ENCODE measurements around the gene CD5L.

CD5L gene

GRCh38 chr1:157831968-157832626 lies 9.5 kb downstream of the CD5L start:
- H4K20me1 ChIP-seq (ENCODE audit: insufficient read depth, low read length, poor library complexity, severe bottlenecking), result no peaks in the 10 kb centered on the region
- H3F3A ChIP-seq (ENCODE audit: low read depth), result no peaks in the 10 kb centered on the region
- H3K4me1 ChIP-seq (ENCODE audit: insufficient read depth, low read length, poor library complexity, severe bottlenecking), result no peaks in the 10 kb centered on the region
- H3K4me3 ChIP-seq (ENCODE audit: low read length, poor library complexity, severe bottlenecking), result no peak overlapping the region
- TF ChIP-seq, protein P1, sequence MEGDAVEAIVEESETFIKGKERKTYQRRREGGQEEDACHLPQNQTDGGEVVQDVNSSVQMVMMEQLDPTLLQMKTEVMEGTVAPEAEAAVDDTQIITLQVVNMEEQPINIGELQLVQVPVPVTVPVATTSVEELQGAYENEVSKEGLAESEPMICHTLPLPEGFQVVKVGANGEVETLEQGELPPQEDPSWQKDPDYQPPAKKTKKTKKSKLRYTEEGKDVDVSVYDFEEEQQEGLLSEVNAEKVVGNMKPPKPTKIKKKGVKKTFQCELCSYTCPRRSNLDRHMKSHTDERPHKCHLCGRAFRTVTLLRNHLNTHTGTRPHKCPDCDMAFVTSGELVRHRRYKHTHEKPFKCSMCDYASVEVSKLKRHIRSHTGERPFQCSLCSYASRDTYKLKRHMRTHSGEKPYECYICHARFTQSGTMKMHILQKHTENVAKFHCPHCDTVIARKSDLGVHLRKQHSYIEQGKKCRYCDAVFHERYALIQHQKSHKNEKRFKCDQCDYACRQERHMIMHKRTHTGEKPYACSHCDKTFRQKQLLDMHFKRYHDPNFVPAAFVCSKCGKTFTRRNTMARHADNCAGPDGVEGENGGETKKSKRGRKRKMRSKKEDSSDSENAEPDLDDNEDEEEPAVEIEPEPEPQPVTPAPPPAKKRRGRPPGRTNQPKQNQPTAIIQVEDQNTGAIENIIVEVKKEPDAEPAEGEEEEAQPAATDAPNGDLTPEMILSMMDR (conservative IDR thresholded peaks at IDR 0.05; ENCODE audit: low read length), result no peak
- TF ChIP-seq EZH2phosphoT487 (IDR thresholded peaks at IDR 0.05; ENCODE audit: borderline replicate concordance), result no peak
- H2AFZ ChIP-seq (ENCODE audit: low read length), result no peak overlapping the region
- H3K36me3 ChIP-seq (ENCODE audit: insufficient read depth, low read length), result no peaks in the 10 kb centered on the region
- no peaks in the 10 kb centered on the region for H3K79me2 ChIP-seq (ENCODE audit: insufficient read depth, low read length)
- H3K4me2 ChIP-seq (ENCODE audit: low read depth, low read length, poor library complexity, severe bottlenecking), result no peak overlapping the region
- no peaks in the 10 kb centered on the region for H3K27me3 ChIP-seq (ENCODE audit: insufficient read depth, low read length, poor library complexity, severe bottlenecking)
- no peak overlapping the region for H3K9ac ChIP-seq (ENCODE audit: low read depth, low read length, poor library complexity, severe bottlenecking)
- no peaks in the 10 kb centered on the region for H3K9me2 ChIP-seq (replicated peaks; ENCODE audit: low read depth, low read length)
- H3K9me3 ChIP-seq (ENCODE audit: insufficient read depth, low read depth, low read length), result no peaks in the 10 kb centered on the region

DNA sequence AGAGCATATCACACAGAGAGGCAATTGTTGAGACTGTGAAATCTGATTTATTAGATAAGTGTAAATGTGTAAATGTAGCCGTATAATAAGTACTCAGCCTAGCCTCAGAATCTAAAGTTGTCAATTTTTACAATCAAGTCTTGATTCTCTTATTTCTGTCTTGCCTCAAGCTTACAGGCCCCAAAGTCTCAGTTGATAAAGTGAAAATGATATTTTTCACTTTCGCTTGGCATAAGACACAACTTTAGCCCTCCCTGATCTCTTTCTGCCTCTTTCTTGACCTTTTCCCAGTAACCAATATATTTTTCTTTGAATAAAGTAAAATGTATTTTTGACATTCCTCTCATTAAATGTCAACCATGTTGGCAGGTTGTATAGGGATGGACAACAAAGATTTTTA lies 10.7 kb downstream of the CD5L start:
- no peak for TF ChIP-seq EZH2phosphoT487 (IDR thresholded peaks at IDR 0.05; ENCODE audit: borderline replicate concordance)
- TF ChIP-seq, protein P1 (conservative IDR thresholded peaks at IDR 0.05; ENCODE audit: low read length), result no peak
- no peak overlapping the region for H3K4me3 ChIP-seq (ENCODE audit: low read length, poor library complexity, severe bottlenecking)
- H3K4me2 ChIP-seq (ENCODE audit: low read depth, low read length, poor library complexity, severe bottlenecking), result no peak overlapping the region
- no peaks in the 10 kb centered on the region for H3K9me3 ChIP-seq (ENCODE audit: insufficient read depth, low read depth, low read length)
- H3K36me3 ChIP-seq (ENCODE audit: insufficient read depth, low read length), result no peaks in the 10 kb centered on the region
- no peaks in the 10 kb centered on the region for H3K9me2 ChIP-seq (replicated peaks; ENCODE audit: low read depth, low read length)
- H3K4me1 ChIP-seq (ENCODE audit: insufficient read depth, low read length, poor library complexity, severe bottlenecking), result no peaks in the 10 kb centered on the region
- no peak overlapping the region for H2AFZ ChIP-seq (ENCODE audit: low read length)
- no peaks in the 10 kb centered on the region for H4K20me1 ChIP-seq (ENCODE audit: insufficient read depth, low read length, poor library complexity, severe bottlenecking)
- no peaks in the 10 kb centered on the region for H3K27me3 ChIP-seq (ENCODE audit: insufficient read depth, low read length, poor library complexity, severe bottlenecking)
- no peaks in the 10 kb centered on the region for H3K79me2 ChIP-seq (ENCODE audit: insufficient read depth, low read length)
- H3F3A ChIP-seq (ENCODE audit: low read depth), result no peaks in the 10 kb centered on the region
- H3K9ac ChIP-seq (ENCODE audit: low read depth, low read length, poor library complexity, severe bottlenecking), result no peak overlapping the region

GRCh38 chr1:157829711-157830110 lies 11.9 kb downstream of the CD5L start:
- H4K20me1 ChIP-seq (ENCODE audit: insufficient read depth, low read length, poor library complexity, severe bottlenecking), result no peaks in the 10 kb centered on the region
- H2AFZ ChIP-seq (ENCODE audit: low read length), result no peak overlapping the region
- H3K9me2 ChIP-seq (replicated peaks; ENCODE audit: low read depth, low read length), result no peaks in the 10 kb centered on the region
- no peaks in the 10 kb centered on the region for H3K79me2 ChIP-seq (ENCODE audit: insufficient read depth, low read length)
- no peaks in the 10 kb centered on the region for H3K36me3 ChIP-seq (ENCODE audit: insufficient read depth, low read length)
- H3K27me3 ChIP-seq (ENCODE audit: insufficient read depth, low read length, poor library complexity, severe bottlenecking), result no peaks in the 10 kb centered on the region
- no peak overlapping the region for H3K4me2 ChIP-seq (ENCODE audit: low read depth, low read length, poor library complexity, severe bottlenecking)
- no peak overlapping the region for H3K9ac ChIP-seq (ENCODE audit: low read depth, low read length, poor library complexity, severe bottlenecking)
- no peaks in the 10 kb centered on the region for H3F3A ChIP-seq (ENCODE audit: low read depth)
- TF ChIP-seq, protein P1 (conservative IDR thresholded peaks at IDR 0.05; ENCODE audit: low read length), result no peak
- no peak for TF ChIP-seq EZH2phosphoT487 (IDR thresholded peaks at IDR 0.05; ENCODE audit: borderline replicate concordance)
- H3K4me1 ChIP-seq (ENCODE audit: insufficient read depth, low read length, poor library complexity, severe bottlenecking), result no peaks in the 10 kb centered on the region
- no peak overlapping the region for H3K4me3 ChIP-seq (ENCODE audit: low read length, poor library complexity, severe bottlenecking)
- H3K9me3 ChIP-seq (ENCODE audit: insufficient read depth, low read depth, low read length), result no peaks in the 10 kb centered on the region

Measured in Loucy (cell line).